Hepatocyte (in vitro differentiated cells): ENCODE measurements around the gene ASCC2. TPM values are rescaled to one million over a fixed set of nuclear protein-coding genes. Genes with fewer than 3 reads are reported as not detected.

Experiments
- DNase-seq: peaks from one replicate; pipeline ENCODE4 v3.0.0-alpha.2; 2016; ENCODE audit warnings: low spot score
- H2AFZ ChIP-seq: fragments of 200-600 bp; sonication (generic); 2 replicates; pipeline ENCODE4 v1.6.0; 2016; ENCODE audit warnings: antibody characterized with exemption, mild to moderate bottlenecking
- H3K27ac ChIP-seq: fragments of 200-600 bp; sonication (generic); 2 replicates; pipeline ENCODE4 v1.5.1; 2016; ENCODE audit warnings: mild to moderate bottlenecking
- H3K27me3 ChIP-seq: fragments of 200-600 bp; sonication (generic); 2 replicates; pipeline ENCODE4 v1.6.1; 2016
- H3K36me3 ChIP-seq: fragments of 200-600 bp; sonication (generic); replicated peaks from 2 replicates; pipeline ENCODE4 v1.5.1; 2016; ENCODE audit warnings: low read depth; ENCODE audit not compliant: insufficient read depth
- H3K4me1 ChIP-seq: fragments of 200-600 bp; sonication (generic); 2 replicates; pipeline ENCODE4 v1.5.1; 2016; ENCODE audit warnings: mild to moderate bottlenecking, moderate library complexity; ENCODE audit not compliant: insufficient read depth
- H3K4me2 ChIP-seq: fragments of 200-600 bp; sonication (generic); 2 replicates; pipeline ENCODE4 v1.6.0; 2016
- H3K4me3 ChIP-seq: fragments of 200-600 bp; sonication (generic); 2 replicates; pipeline ENCODE4 v1.5.1; 2016; ENCODE audit warnings: mild to moderate bottlenecking
- H3K79me2 ChIP-seq: fragments of 200-600 bp; sonication (generic); 2 replicates; pipeline ENCODE4 v1.6.0; 2017; ENCODE audit warnings: mild to moderate bottlenecking
- H3K9me2 ChIP-seq: fragments of 200-600 bp; sonication (generic); replicated peaks from 2 replicates; pipeline ENCODE4 v1.6.0; 2017; ENCODE audit warnings: mild to moderate bottlenecking; ENCODE audit not compliant: insufficient read depth
- H3K9me3 ChIP-seq: fragments of 200-600 bp; sonication (generic); 2 replicates; pipeline ENCODE4 v1.5.1; 2016; ENCODE audit warnings: low read depth, mild to moderate bottlenecking
- H4K20me1 ChIP-seq: fragments of 200-600 bp; sonication (generic); 2 replicates; pipeline ENCODE4 v1.6.0; 2016; ENCODE audit warnings: mild to moderate bottlenecking; ENCODE audit not compliant: insufficient read depth, poor library complexity, severe bottlenecking
- CTCF ChIP-seq: fragments of 200-600 bp; sonication (generic); IDR thresholded peaks from 2 replicates; pipeline ENCODE4 v1.5.1; 2016; ENCODE audit warnings: antibody characterized with exemption, mild to moderate bottlenecking; ENCODE audit not compliant: poor library complexity
- EZH2 ChIP-seq: fragments of 200-600 bp; sonication (generic); IDR thresholded peaks from 2 replicates; pipeline ENCODE4 v1.6.1; 2016; ENCODE audit warnings: antibody characterized with exemption, mild to moderate bottlenecking, borderline replicate concordance
- EZH2phosphoT487 ChIP-seq: fragments of 200-600 bp; sonication (generic); IDR thresholded peaks from one replicate; pipeline ENCODE4 v1.6.1; 2018; ENCODE audit warnings: antibody characterized with exemption, mild to moderate bottlenecking, low read depth, moderate library complexity; ENCODE audit not compliant: unreplicated experiment, severe bottlenecking
- WGBS: methylation state at CpG from one replicate; pipeline ENCODE4 v1.1.6; 2016; ENCODE audit warnings: low lambda C conversion rate; ENCODE audit errors: missing lambda C conversion rate; 5-methylcytosine and 5-hydroxymethylcytosine counted together
- polyA plus RNA-seq: library from polyadenylated mRNA; unstranded; fragments of >200 nt; fragmentation: Nextera tagmentation; extraction: Ambion mirVana; gene quantifications from 2 replicates; pipeline ENCODE4 v1.2.1, GENCODE V29; 2016
- total RNA-seq: library from RNA; depleted of rRNA; stranded (reverse); fragments of >200 nt; gene quantifications from 2 replicates; pipeline ENCODE4 v1.2.3, GENCODE V29; 2014

Gene ASCC2
- total and polyA plus RNA-seq, 2 experiments from 2014 or later, result 25.9 to 54.8 TPM

GRCh38 chr22:29833392-29833965, 4.6 kb downstream of the ASCC2 start:
- H3K4me1 ChIP-seq, result no peaks in the 10 kb centered on the region
- H3K36me3 ChIP-seq, result no peaks in the 10 kb centered on the region
- H3K4me2 ChIP-seq, result no peak overlapping the region
- no peak overlapping the region for H3K4me3 ChIP-seq
- H2AFZ ChIP-seq, result no peak overlapping the region
- H3K27me3 ChIP-seq, result no peaks in the 10 kb centered on the region
- H4K20me1 ChIP-seq, result no peaks in the 10 kb centered on the region
- no peaks in the 10 kb centered on the region for H3K9me3 ChIP-seq
- no peaks in the 10 kb centered on the region for H3K9me2 ChIP-seq
- H3K79me2 ChIP-seq, result peaks cover 28% of the 10 kb centered on the region
- TF ChIP-seq EZH2phosphoT487 (no peak), CTCF (no peak), EZH2 (no peak)
- DNase-seq, result peak; percentile 17
- 71% methylated on average over 7 of the region's 7 CpGs for WGBS
- H3K27ac ChIP-seq, result peak overlapping the region; percentile 40

- H3K4me3 ChIP-seq, result no peak overlapping the region
- WGBS, result 90% methylated on average over 9 of the region's 9 CpGs
- H3K27ac ChIP-seq, result no peak overlapping the region
- peaks cover 19% of the 10 kb centered on the region for H3K79me2 ChIP-seq
- H3K4me1 ChIP-seq, result no peaks in the 10 kb centered on the region
- TF ChIP-seq EZH2phosphoT487 (no peak), CTCF (no peak), EZH2 (no peak)
- H4K20me1 ChIP-seq, result no peaks in the 10 kb centered on the region
- H3K27me3 ChIP-seq, result no peaks in the 10 kb centered on the region
- no peak overlapping the region for H2AFZ ChIP-seq
- no peaks in the 10 kb centered on the region for H3K9me2 ChIP-seq
- H3K4me2 ChIP-seq, result no peak overlapping the region
- no peaks in the 10 kb centered on the region for H3K36me3 ChIP-seq
- no peak for DNase-seq
- H3K9me3 ChIP-seq, result no peaks in the 10 kb centered on the region
Measured at GRCh38 chr22:29831958-29832357, 6.1 kb downstream of the ASCC2 start.

- H3K9me2 ChIP-seq, result no peaks in the 10 kb centered on the region
- no peak overlapping the region for H3K4me3 ChIP-seq
- no peak for TF ChIP-seq EZH2
- TF ChIP-seq EZH2phosphoT487, result no peak
- TF ChIP-seq CTCF, result no peak
- no peak overlapping the region for H3K4me2 ChIP-seq
- H3K36me3 ChIP-seq, result no peaks in the 10 kb centered on the region
- H3K4me1 ChIP-seq, result no peaks in the 10 kb centered on the region
- H2AFZ ChIP-seq, result no peak overlapping the region
- 85% methylated on average over 8 of the region's 8 CpGs for WGBS
- DNase-seq, result no peak
- H4K20me1 ChIP-seq, result no peaks in the 10 kb centered on the region
- H3K79me2 ChIP-seq, result peaks cover 13% of the 10 kb centered on the region
- H3K9me3 ChIP-seq, result no peaks in the 10 kb centered on the region
- no peaks in the 10 kb centered on the region for H3K27me3 ChIP-seq
- no peak overlapping the region for H3K27ac ChIP-seq
Measured at GRCh38 chr22:29831186-29831921, 6.7 kb downstream of the ASCC2 start.
